GM18517 (cell line): ENCODE measurements around the gene CIAO2A.
"Not testable (repeated sequence)": the region's sequence is repeated elsewhere in the genome, so short reads cannot be mapped to it uniquely, and the experiment has no call there.

Source experiments
- ATAC-seq: cut with Tn5 transposase; IDR thresholded peaks from one replicate; pipeline ENCODE4 v1.9.1; 2021; ENCODE audit warnings: mild to moderate bottlenecking, moderate library complexity; ENCODE audit not compliant: unreplicated experiment

The CIAO2A gene

GRCh38 chr15:64072812-64073211 is 20.8 kb downstream of the CIAO2A start:
- ATAC-seq, result no peak

DNA sequence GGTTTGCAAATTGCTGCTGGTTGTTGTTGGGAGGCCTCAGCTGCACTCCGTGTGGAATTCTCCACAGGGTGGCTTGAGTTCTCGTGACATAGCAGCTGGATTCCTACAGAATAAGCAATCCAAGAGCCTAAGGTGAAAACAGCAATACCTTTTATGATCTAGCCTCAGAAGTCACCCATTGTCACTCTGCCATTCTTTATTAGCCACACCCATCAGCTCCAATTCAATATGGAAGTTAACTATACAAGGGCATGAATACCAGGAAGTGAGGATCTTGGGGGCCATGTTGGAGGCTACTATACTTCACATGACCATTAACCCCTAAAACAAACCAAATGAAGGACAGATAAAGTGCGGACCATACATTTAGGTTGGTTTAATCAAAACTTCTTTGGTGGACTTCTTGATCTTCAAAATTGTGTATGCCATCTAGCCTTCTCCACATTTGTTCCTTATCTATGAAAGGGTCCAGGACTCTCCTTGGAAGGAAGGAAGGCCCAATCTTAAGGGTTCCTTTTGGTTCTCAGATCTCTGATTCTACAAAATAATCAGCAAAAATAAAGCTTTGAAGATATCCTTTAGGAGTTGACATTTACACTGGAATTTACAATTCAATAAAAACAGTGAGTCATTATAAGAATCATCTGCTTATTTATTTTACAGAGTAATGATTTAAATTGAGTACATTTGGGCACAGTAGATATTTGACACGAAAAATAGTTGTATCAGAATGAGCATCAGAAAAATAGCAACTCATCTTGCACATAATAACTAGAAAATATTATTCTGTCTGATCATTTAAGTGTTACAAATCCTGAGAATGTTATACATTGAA is 21.5 kb downstream of the CIAO2A start:
- no peak for ATAC-seq

GRCh38 chr15:64070965-64071851 is 22.4 kb downstream of the CIAO2A start:
- ATAC-seq, result no peak

DNA sequence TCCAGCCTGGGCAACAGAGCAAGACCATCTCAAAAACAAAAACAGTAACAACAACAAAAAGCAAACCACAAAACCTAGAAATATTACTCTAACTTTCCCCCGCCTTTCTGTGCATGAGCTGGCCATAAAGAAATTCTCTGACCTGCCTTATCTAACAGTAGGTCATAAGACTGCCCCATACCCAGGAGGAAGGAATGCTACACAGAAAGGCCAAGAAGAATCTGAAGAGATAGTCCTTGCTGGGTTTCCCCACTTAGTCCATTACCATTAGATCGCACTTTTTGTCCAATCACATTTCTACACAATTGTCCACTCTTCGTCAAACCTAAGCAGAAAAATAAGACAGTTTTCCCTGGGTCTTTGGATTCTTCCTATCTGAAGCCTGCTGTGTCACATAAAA is 23.5 kb downstream of the CIAO2A start:
- no peak for ATAC-seq

- ATAC-seq, result no peak
These were observed 25.5 kb downstream of the CIAO2A start for GRCh38 chr15:64068133-64068532.

- no peak for ATAC-seq
These were observed 26.0 kb downstream of the CIAO2A start for GRCh38 chr15:64067564-64068030.

- ATAC-seq, result no peak
These were observed 27.2 kb downstream of the CIAO2A start for GRCh38 chr15:64066451-64066850.

- no peak for ATAC-seq
These were observed 32.9 kb downstream of the CIAO2A start for GRCh38 chr15:64060716-64061115.

DNA sequence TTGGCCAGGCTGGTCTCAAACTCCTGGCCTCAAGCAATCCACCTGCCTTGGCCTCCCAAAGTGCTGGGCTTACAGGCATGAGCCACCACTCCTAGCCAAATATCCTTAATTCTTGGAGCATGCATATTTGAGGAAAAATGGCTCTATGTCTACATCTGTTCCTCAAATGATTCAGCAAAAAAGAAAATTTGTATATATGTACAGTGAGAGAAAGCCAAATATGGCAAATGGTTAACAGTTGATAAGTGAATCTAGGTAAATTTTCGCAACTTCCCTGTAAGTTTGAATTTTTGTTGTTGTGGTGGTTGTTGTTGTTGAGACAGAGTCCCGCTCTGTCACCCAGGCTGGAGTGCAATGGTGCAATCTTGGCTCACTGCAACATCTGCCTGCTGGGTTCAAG is 34.5 kb downstream of the CIAO2A start:
- not testable (repeated sequence) for ATAC-seq

DNA sequence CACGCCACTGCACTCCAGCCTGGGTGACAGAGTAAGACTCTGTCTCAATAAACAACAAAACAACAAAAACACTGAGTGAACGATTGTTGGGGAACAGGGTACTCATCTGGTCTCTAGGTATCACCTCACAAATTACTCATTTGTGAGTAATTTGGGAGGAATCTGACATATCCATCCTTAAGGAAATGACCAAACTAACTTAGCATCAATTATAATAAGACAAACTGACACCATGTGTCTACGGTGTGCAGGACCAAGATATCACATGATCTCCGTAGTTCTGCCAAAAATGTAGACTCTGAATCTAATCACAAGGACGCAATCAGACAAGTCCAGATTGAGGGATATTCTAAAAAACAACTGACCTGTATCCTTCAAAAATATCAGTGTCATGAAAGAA is 35.4 kb downstream of the CIAO2A start:
- ATAC-seq, result no peak

GRCh38 chr15:64053674-64054073 is 40.0 kb downstream of the CIAO2A start:
- ATAC-seq, result not testable (repeated sequence)

GRCh38 chr15:64052925-64053491 is 40.6 kb downstream of the CIAO2A start:
- no peak for ATAC-seq

DNA sequence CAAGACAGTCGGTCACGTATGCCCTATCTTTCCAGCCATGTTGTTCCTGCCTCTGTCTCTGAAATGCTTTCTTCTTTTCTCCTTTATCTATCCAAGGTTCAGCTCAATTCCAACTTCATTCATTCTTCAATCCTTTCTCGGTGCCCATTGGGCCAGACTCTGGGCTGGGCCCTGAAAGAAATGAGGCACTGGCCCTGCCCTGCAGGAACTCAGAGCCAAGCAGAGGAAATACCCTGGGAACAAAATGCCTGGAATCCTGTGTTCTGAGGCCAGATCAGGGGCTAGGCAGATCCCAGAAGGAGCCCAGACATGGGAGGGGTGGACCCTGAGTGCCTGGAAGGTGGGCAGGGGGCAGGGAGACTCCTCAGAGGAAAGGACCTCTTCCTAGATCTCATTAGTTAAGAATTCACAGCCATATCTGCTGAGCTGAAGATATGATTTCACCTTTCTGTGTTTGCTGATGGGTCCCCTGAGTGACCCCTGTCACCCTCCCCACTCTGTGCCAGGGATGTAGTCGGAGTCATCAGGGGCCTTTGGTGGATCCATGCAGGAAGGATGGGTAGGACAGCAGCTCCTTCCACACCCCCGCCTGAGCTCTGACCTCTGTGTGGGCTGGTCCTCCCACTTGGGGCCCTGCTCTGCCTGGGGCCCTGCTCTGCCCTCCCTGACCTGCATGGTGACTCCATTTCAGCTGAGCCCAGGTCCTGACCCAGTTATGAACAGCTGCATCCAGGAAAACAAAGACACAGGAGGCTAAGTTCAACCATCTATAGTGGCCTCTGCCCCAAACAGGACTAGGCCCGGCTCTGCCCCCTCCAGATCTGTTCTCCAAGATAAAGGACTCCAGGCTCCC is 42.0 kb downstream of the CIAO2A start:
- no peak for ATAC-seq

DNA sequence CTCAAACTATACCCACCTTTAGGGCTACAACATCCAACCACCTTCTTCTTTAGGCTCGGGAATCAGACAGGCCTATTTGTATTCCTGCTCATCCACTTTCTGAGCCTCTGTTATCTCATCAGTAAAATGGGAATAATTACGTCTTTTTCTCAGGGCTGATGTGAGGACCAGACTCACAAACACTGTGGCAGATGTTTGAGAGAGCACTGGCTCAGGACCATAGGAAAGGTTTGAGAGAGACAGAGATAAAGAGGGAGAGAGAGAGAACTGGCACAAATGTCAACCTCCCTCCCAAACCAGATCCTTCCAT is 42.6 kb downstream of the CIAO2A start:
- no peak for ATAC-seq

GRCh38 chr15:64050281-64051092 is 43.2 kb downstream of the CIAO2A start:
- no peak for ATAC-seq

DNA sequence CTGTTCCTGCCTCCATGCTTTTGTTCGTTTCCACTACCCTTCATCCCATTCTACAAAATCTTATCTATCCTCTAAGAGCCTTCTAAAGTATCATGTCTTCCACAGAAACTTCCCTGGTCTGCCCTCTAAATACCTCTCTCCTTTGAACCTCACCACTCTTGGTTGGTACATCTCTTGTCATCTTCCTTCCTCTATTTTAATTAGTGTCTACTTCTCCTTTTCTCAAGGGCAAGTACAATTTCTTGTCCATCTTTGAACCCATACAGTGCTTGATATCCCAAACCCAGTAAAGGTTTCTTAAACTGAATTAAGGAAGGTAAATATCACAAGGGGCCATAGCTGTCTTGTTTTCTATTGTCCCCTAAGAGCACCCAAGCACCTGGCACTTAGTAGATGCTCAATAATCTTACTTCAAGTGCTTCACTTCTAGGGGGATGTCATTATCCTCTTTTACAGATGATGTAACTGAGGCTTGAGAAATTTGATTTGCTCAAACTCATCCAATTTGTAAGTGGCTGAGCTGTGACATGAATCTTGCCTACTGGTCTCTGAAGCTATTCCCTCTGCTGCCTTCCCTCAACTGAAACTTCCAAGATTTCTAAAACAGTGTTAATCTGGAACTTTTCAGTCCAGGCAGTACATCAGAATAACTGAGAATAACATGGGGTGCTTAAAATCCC is 44.7 kb downstream of the CIAO2A start:
- ATAC-seq, result no peak

GRCh38 chr15:64046421-64047153 is 47.1 kb downstream of the CIAO2A start, which contains the start of gene DAPK2:
Gene DAPK2 (minus strand): TSS chr15:64046485. CDS start chr15:64040261, 6,224 bp downstream.
- no peak for ATAC-seq

- no peak for ATAC-seq
These were observed 47.7 kb downstream of the CIAO2A start for GRCh38 chr15:64045774-64046420.
